ENCODE measurements around the gene TRABD2A. TPM values are rescaled to one million over a fixed set of nuclear protein-coding genes. Genes with fewer than 3 reads are reported as not detected.

TRABD2A gene
- total and polyA plus RNA-seq, 9 of the 15 experiments (the other 6 are each of a cell fraction or from before 2014, with no cell fraction given) = 0.07 to 0.45 (median 0.25) TPM

DNA sequence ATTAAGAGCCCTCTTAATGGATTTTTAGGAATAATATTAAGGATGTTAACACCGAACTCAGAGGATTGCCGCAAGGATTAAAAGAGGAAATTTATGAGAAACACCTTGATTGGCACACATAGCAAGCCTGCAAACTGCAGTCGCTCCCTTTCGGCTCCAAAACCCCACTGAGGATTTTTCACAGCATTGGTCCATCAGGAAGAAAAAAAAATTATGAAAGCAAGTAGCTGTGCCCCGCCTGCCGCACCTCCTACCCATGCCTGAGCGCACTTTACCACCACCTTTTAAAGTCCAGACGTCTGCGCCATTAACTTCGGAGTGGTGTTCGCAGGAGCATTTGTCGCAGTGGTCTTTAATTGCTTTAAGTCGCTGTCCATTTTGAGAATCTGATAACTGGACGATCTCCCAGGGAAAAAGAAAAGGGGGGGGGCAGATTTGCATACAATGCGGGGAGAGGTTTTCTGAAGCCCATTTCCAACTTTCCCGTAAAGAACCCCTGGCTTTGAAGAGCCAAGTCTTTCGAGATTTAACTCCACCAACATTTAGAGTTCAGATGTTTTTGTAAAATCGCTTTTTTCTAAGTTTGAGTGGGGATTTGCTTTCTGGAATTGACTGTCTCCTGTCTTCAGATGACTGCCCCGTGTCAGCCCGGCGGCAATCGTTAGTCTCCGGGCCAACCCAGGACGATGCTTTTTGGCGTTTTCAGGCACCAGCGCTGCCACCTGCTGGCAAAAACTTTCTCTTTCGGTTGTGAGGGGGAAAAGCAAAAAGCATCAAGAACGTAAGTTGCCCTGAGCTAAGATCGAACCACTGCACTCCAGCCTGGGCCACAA is 913 bp upstream of the TRABD2A start (continued):
- TF ChIP-seq HMBOX1 (IDR thresholded peaks at IDR 0.05) (peak; percentile 45; the same call in 1 of the 2 replicates), MEF2A (IDR thresholded peaks at IDR 0.05; ENCODE audit: control insufficient read depth, low read depth, low read length) (no peak), ZFPM2 (CRISPR knock-in tag; IDR thresholded peaks at IDR 0.05) (no peak), CCNT2 (IDR thresholded peaks at IDR 0.05; ENCODE audit: borderline replicate concordance, extremely low read depth, insufficient read length, low read depth, low read length) (no peak), NFIX (CRISPR knock-in tag; IDR thresholded peaks at IDR 0.05; ENCODE audit: low read depth) (no peak), PHTF2 (CRISPR knock-in tag; IDR thresholded peaks at IDR 0.05) (no peak), ETV6 (IDR thresholded peaks at IDR 0.05; ENCODE audit: borderline replicate concordance in 1 of 2, low read depth in 2 of 2, low read length in 1 of 2) (no peak), ETV6 (CRISPR knock-in tag; IDR thresholded peaks at IDR 0.05; ENCODE audit: borderline replicate concordance) (no peak), SMAD1 (IDR thresholded peaks at IDR 0.05; ENCODE audit: low read depth, low read length, partially characterized antibody) (no peak), E2F3 (CRISPR knock-in tag; IDR thresholded peaks at IDR 0.05) (no peak), MIER1 (IDR thresholded peaks at IDR 0.05; ENCODE audit: low read depth) (no peak), ZNF184 (CRISPR knock-in tag; IDR thresholded peaks at IDR 0.05) (no peak), MYC (IDR thresholded peaks at IDR 0.05; ENCODE audit: low read depth, low read length) (no peak), MYC (CRISPR knock-in tag; IDR thresholded peaks at IDR 0.05; ENCODE audit: borderline replicate concordance, low read depth) (no peak), ZFP30 (CRISPR knock-in tag; IDR thresholded peaks at IDR 0.05; ENCODE audit: borderline replicate concordance) (no peak), RREB1 (CRISPR knock-in tag; IDR thresholded peaks at IDR 0.05) (no peak), POLR2G (IDR thresholded peaks at IDR 0.05; ENCODE audit: low read depth, low read length) (no peak), SMC3 (conservative IDR thresholded peaks at IDR 0.05; ENCODE audit: insufficient read depth, low read depth, low read length) (peak; percentile 51; the same call in 1 of the 2 replicates), MCM3 (IDR thresholded peaks at IDR 0.05) (no peak)
- TF ChIP-seq, protein P1, sequence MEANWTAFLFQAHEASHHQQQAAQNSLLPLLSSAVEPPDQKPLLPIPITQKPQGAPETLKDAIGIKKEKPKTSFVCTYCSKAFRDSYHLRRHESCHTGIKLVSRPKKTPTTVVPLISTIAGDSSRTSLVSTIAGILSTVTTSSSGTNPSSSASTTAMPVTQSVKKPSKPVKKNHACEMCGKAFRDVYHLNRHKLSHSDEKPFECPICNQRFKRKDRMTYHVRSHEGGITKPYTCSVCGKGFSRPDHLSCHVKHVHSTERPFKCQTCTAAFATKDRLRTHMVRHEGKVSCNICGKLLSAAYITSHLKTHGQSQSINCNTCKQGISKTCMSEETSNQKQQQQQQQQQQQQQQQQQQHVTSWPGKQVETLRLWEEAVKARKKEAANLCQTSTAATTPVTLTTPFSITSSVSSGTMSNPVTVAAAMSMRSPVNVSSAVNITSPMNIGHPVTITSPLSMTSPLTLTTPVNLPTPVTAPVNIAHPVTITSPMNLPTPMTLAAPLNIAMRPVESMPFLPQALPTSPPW (CRISPR knock-in tag; IDR thresholded peaks at IDR 0.05) = peak; percentile 81
